ENCODE data around the gene KDM2B.

The KDM2B gene

GRCh38 chr12:121501946-121502345, 78.9 kb downstream of the KDM2B start:
- TF ChIP-seq ZFX (IDR thresholded peaks at IDR 0.05; ENCODE audit: borderline replicate concordance): no peak
- TF ChIP-seq CTCF (IDR thresholded peaks at IDR 0.05): no peak
- H3K27ac ChIP-seq: no peak overlapping the region

GRCh38 chr12:121499929-121500793, 80.7 kb downstream of the KDM2B start:
- TF ChIP-seq CTCF (IDR thresholded peaks at IDR 0.05) (peak; percentile 100), ZFX (IDR thresholded peaks at IDR 0.05; ENCODE audit: borderline replicate concordance) (no peak)
- no peak overlapping the region for H3K27ac ChIP-seq

- TF ChIP-seq CTCF (IDR thresholded peaks at IDR 0.05) (no peak), ZFX (IDR thresholded peaks at IDR 0.05; ENCODE audit: borderline replicate concordance) (no peak)
These were observed 85.1 kb downstream of the KDM2B start for GRCh38 chr12:121495746-121496145.

GRCh38 chr12:121494093-121494787, 86.6 kb downstream of the KDM2B start:
- H3K27ac ChIP-seq: no peak overlapping the region
- TF ChIP-seq CTCF (IDR thresholded peaks at IDR 0.05): peak; percentile 95
- TF ChIP-seq ZFX (IDR thresholded peaks at IDR 0.05; ENCODE audit: borderline replicate concordance): no peak

More at GRCh38 chr12:121495746-121496145, 85.1 kb downstream of the KDM2B start:
- no peak overlapping the region for H3K27ac ChIP-seq

GRCh38 chr12:121490401-121491281, 90.2 kb downstream of the KDM2B start:
- H3K27ac ChIP-seq: no peak overlapping the region
- TF ChIP-seq ZFX (IDR thresholded peaks at IDR 0.05; ENCODE audit: borderline replicate concordance) (no peak), CTCF (IDR thresholded peaks at IDR 0.05) (no peak)

- TF ChIP-seq ZFX (IDR thresholded peaks at IDR 0.05; ENCODE audit: borderline replicate concordance) (no peak), CTCF (IDR thresholded peaks at IDR 0.05) (no peak)
These were observed 90.9 kb downstream of the KDM2B start for GRCh38 chr12:121489874-121490273.

More at GRCh38 chr12:121489874-121490273, 90.9 kb downstream of the KDM2B start:
- no peak overlapping the region for H3K27ac ChIP-seq

Measured in 22Rv1 (cell line).